Measurements from ENCODE around the gene BCDIN3D.
"Not testable (repeated sequence)": the region's sequence is repeated elsewhere in the genome, so short reads cannot be mapped to it uniquely, and the experiment has no call there.

The BCDIN3D gene

GRCh38 chr12:49842519-49843352 lies at the start of gene BCDIN3D:
Gene BCDIN3D (minus strand): TSS chr12:49843106. CDS start chr12:49843087, 19 bp downstream.
- peak; percentile 91 for DNase-seq

GRCh38 chr12:49892084-49892731 lies 49.3 kb upstream of the BCDIN3D start:
- no peak for DNase-seq

GRCh38 chr12:49891476-49891875 lies 48.6 kb upstream of the BCDIN3D start:
- DNase-seq: no peak

- no peak for DNase-seq
These were observed 48.1 kb upstream of the BCDIN3D start for GRCh38 chr12:49891012-49891411.

GRCh38 chr12:49890096-49890461 lies 47.2 kb upstream of the BCDIN3D start:
- no peak for DNase-seq

- DNase-seq: no peak
These were observed 46.6 kb upstream of the BCDIN3D start for GRCh38 chr12:49889361-49890095.

- no peak for DNase-seq
These were observed 45.7 kb upstream of the BCDIN3D start for GRCh38 chr12:49888461-49889151.

GRCh38 chr12:49887536-49888401 lies 44.9 kb upstream of the BCDIN3D start:
- no peak for DNase-seq

GRCh38 chr12:49887091-49887490 lies 44.2 kb upstream of the BCDIN3D start:
- no peak for DNase-seq

- no peak for DNase-seq
These were observed 43.0 kb upstream of the BCDIN3D start for GRCh38 chr12:49885663-49886461.

GRCh38 chr12:49885118-49885517 lies 42.2 kb upstream of the BCDIN3D start:
- DNase-seq: no peak

- DNase-seq: no peak
These were observed 40.1 kb upstream of the BCDIN3D start for GRCh38 chr12:49882851-49883464.

GRCh38 chr12:49882248-49882850 lies 39.4 kb upstream of the BCDIN3D start:
- no peak for DNase-seq

- DNase-seq: no peak
These were observed 38.7 kb upstream of the BCDIN3D start for GRCh38 chr12:49881415-49882247.

GRCh38 chr12:49880756-49881414 lies 38.0 kb upstream of the BCDIN3D start:
- DNase-seq: no peak

- DNase-seq: not testable (repeated sequence)
These were observed 36.2 kb upstream of the BCDIN3D start for GRCh38 chr12:49879065-49879464.

- no peak for DNase-seq
These were observed 35.1 kb upstream of the BCDIN3D start for GRCh38 chr12:49878021-49878420.

GRCh38 chr12:49877066-49877465 lies 34.2 kb upstream of the BCDIN3D start:
- no peak for DNase-seq

GRCh38 chr12:49876070-49876469 lies 33.2 kb upstream of the BCDIN3D start:
- no peak for DNase-seq

All from fibroblast of skin of right quadriceps (primary cell).